Gastroesophageal sphincter (tissue), 3 donors: ENCODE data around the gene ETFDH.

Experiments
- CTCF ChIP-seq, 4 experiments: fragments of 200-600 bp in 2 of 4; fragments of 450-650 bp in 2 of 4; sonication (generic) in 1 of 4; IDR thresholded peaks; one replicate each; pipeline ENCODE4 v1.5.1; 2017 to 2019; ENCODE audit warnings: antibody characterized with exemption in 4 of 4, mild to moderate bottlenecking in 2 of 4, moderate library complexity in 2 of 4
- EP300 ChIP-seq: sonication (generic); formaldehyde crosslinking; IDR thresholded peaks from one replicate; pipeline ENCODE4 v1.6.1; 2017; ENCODE audit warnings: antibody characterized with exemption, mild to moderate bottlenecking

GRCh38 chr4:158666892-158667291 is 5.2 kb upstream of the ETFDH start:
- no peak for TF ChIP-seq EP300
- TF ChIP-seq CTCF (IDR thresholded peaks at IDR 0.05): no peak
